HG03097 (cell line): ENCODE results near the gene EIF3M.

ENCODE experiments used
- ATAC-seq: cut with Tn5 transposase; IDR thresholded peaks from one replicate; pipeline ENCODE4 v1.9.1; 2021; ENCODE audit not compliant: unreplicated experiment, low FRiP score

EIF3M gene

DNA sequence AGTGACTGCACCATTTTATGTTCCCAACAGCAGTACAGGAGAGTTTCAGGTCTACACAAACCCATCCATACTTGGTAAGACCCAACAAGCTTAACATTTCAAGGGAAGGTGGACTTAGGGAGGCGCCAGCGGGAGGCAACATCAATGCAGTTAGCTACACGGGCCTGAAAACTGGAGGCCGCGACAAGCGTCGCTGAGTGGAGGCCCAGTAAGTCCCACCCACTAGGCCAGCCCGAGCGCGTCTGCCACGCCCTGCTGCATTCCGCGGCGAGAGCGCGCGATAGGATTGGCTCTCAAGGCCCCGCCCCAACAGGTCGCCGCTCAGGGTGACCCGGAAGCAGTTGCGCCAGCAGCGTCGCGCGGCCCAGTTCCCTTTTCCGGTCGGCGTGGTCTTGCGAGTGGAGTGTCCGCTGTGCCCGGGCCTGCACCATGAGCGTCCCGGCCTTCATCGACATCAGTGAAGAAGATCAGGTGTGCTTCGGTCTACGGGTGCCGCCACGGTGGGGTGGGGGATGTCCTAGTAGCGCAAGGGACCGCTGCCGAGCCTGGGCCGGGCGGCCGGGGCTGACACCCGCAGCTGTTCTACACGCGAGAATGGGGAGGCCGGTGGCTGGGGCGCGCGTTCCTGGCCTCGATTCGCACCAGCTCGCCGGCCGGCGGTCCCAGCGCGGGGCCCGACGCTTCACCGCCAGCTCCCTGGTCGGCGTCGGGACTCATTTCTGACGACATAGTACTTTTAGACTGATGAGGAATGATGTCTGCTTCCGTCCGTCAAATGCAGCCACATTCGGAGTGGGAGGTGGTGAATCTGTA lies at the start of gene EIF3M:
Gene EIF3M, plus strand, starts transcription at position 373 of the 813 bp plus-strand sequence. Its CDS starts 57 bp downstream, at position 430.
- ATAC-seq = peak; percentile 99

DNA sequence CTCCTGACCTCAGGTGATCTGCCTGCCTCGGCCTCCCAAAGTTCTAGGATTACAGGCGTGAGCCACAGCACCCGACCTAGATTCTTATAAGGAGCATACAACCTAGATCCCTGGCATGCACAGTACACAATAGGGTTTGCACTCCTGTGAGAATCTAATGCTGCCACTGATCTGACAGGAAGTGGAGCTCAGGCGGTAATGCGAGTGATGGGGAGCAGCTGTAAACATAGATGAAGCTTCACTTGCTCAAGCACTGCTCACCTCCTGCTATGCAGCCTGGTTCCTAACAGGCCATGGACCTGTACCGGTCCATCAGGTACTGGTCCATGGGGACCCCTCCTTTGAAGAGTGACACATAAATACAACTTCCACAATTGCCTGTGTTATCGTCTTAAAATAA lies 44.8 kb upstream of the EIF3M start:
- ATAC-seq = no peak

DNA sequence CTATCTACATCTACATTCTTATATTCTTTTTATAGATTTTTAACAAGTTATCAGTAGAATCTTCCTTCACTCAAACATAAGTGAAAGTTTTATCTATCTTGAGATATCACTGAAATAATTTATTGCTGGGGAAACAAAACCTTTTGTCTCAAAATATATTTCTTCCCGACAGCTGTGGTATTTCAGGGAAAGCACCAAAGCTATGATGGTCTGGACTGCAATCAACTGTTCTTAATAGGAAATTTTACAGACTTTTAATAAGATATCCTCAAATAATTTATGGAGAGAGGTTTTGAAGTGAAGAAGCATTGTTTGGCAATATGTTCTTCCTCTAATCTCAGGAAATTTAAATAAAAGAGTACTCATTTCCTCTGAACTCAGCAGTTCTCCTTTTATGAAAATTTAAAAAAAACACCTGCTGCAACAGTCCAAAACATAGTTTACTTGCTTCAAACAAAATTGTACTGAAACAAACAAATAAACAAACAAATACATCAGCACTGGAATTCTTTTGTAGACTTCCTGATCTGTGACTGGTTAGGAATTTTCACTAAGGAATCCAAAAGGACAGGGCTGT lies 33.9 kb upstream of the EIF3M start:
- ATAC-seq = no peak

DNA sequence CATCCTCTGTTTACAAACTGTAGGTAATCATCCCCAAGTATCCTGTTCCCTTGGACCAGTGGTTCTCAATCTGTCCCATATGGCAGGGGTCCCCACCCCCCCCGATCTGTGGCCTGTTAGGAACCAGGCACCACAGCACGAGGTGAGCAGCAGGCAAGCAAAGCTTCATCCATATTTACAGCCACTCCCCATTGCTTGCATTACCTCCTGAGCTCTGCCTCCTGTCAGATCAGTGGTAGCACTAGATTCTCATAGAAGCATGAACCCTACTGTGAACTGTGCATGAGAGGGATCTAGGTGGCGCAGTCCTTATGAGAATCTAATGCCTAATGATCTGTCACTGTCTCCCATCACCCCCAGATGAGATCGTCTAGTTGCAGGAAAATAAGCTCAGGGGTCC lies 33.4 kb upstream of the EIF3M start:
- ATAC-seq = no peak

DNA sequence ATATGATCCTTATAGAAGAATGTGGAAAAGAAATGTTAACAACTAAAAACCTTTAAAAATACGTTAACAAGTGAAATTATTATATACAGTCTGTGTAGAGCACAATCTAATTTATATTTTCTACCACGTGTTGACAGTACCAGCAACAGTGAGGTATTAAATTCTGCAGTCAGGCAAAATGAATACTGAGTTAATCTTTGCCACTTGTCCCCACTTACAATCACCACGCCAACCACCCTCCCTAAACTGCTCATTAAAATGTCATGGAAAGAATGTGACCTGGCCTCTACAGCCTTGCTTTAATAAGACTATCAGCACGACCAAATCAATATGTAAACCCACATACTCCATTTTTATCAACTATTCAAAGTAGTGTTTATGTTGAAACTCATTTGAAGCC lies 28.5 kb upstream of the EIF3M start:
- no peak for ATAC-seq

DNA sequence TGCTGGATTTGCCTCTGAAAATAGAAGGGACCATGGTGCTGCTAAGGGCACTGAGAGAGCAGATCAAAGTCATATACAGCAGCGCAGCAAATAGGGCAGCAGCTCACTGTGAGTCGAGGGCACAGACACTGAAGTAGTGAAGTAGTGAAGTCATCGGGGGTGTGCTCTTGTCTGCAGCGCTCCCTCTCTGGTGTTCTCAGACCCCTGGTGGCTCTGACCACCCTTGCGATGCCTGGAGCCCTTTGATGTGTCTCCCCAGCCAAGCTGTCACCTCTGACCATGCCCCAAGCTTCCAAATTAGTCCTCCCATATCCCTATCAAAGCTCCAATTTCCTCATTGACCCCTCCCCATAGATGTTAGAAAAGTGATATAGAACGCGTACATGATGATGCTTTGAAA lies 27.7 kb upstream of the EIF3M start:
- ATAC-seq = no peak

DNA sequence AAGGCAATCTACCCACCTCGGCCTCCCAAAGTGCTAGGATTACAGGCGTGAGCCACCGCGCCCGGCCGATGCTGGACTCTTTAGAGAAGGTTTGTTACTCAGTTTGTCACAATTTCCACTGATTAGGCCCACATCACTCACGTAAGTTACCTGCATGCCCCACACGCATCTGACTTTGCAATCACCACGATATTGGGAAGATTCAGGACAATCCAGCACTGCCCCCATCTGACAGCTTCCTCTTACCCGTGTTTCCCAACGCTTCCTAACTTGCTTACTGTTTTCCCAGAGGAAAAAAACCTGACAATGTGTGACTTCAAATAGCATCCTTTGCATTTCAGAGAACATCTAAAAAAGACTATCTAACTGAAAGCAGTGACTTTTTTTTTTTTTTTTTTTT lies 21.8 kb upstream of the EIF3M start:
- ATAC-seq = no peak

DNA sequence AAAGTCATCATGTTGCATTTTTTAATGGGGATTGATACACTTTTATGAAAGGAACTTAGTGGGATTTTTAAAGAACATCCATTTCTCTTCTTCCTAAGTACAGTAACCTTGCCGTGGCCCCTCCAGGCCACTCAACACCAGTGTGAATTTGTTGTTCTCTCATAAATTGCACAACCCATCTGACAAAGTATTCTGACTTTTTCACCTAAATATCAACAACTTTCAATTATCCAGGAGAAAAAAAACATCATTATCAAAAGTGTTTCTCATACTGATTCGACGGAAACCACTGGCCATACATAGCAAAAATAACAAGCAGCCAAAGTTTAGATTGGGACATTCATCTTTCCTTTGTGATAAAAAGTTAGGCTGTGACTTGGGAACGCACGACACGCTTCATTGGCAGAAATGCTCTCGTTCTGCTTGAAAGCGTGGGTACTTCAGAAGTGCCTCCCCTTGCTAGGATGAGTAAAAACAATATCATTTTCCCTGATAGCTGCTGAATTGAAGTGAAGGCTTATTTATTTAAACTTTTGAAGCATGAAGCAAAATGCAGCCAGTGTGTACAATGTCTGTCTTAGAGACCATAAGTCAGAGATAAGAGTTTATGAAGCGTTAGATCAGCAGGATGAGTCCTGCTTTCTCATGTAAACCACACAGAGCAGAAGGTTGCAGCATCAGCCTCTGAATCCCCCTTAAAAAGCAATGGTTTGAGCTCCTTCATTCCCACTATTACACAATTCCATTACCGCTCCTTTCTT lies 20.6 kb upstream of the EIF3M start:
- ATAC-seq = no peak

DNA sequence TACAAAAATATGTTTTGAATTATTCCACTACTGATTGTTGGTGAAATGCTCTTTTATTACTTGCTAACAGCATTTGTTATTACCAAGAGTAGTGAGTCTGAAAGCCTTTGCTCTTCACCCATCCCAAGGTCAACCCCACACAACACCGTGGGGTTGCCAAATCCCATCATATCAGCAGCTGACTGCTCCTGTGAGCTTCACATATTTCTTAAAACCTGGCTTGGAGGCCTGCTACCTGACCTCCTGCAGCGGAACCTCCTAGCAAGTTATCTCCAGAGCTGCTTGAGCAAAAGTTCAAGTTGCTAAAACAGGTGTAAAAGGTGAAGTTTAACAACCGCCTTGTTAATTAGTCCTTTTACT lies 20.1 kb upstream of the EIF3M start:
- ATAC-seq = no peak

DNA sequence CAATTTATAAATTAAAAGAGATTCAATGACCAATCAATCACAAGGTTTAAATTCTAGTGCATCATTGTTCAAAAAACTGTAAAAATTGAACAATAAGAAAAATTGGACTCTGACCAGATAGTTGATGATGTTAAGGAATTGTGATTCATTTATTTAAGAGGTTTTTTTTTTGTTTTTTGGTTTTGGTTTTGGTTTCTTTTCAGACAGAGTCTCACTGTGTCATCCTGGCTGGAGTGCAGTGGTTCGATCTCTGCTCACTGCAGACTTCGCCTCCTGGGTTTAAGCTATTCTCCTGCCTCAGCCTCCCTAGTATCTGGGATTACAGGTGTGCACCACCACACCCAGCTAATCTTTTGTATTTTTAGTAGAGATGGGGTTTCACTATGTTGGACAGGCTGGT lies 17.1 kb upstream of the EIF3M start:
- no peak for ATAC-seq

DNA sequence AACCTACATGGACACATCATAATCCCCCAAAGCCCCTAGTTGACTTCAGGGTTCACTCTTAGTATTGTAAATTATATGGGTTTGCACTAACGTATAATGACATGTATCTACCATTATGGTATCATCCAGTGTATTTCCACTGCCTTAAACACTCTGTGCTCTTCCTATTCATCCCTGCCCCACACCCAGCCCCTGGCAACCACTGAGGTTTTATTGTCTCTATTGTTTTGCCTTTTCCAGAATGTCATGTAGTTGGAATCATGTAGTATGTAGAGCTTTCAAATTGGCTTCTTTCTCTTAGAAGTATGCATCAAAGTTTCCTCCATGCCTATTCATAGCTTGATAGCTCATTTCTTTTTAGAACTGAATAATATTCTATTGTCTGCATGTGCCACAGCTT lies 16.5 kb upstream of the EIF3M start:
- ATAC-seq = no peak

DNA sequence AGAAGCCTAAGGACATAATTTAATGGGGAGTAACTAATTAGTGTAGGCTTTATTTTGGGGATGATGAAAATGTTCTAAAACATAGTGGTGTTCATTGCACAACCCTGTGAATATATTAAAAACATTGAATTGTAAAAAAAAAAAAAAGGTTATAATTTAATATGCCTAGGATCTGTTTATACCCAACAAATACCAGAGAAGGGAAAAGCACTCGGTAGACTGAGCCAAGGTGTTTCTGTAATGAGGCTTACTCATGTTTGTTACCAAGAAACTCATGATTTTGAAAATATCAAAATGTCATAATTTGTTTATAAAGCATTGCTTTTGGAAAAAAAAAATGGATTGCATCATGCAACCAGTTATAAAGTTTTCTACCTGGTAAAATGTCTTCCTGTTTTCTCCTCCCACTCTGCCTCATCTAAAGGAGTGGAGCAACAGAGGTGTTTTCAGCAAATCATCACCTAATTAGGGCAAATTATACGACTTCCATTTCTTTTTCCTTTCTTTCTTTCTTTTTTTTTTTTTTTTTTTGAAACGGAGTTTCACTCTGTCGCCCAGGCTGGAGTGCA lies 14.2 kb upstream of the EIF3M start:
- no peak for ATAC-seq

DNA sequence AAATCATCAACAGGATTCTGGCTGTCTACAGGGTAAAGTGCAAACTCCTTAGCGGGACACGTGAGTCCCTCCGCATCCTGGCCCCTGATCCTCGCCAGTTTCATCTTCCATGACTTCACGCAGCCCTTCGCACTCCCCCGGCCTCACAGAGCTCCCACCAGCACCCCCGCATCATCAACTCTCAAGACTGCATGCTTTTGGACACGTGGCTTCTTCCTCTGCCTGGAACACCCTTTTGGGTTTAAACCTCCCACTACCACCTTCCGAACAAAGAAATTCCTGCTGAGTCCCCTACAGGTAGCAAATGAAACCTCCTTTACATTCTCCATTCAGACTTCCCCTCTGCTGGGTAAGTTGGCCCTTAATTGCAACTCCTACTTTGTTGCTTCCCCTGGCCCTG lies 12.6 kb upstream of the EIF3M start:
- no peak for ATAC-seq

DNA sequence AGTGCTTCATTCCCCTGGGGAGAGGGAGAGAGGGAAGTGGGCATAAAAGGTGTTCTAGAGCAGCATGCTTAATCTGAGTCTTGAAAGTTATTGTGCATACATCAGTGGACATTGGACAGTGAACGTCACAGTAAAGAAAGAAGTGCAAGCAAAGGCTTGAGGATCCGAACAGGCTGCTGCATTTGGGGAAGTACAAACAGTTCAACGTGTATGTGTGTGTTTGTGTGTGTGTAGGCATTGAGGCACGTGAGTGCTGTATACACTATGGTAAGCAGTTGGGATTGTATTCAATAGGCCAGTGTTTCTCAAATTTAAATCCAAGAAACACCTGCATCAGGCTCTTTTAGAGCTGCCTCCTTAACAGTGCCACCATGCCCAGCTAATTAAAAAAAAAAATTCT lies 10.4 kb upstream of the EIF3M start:
- no peak for ATAC-seq

DNA sequence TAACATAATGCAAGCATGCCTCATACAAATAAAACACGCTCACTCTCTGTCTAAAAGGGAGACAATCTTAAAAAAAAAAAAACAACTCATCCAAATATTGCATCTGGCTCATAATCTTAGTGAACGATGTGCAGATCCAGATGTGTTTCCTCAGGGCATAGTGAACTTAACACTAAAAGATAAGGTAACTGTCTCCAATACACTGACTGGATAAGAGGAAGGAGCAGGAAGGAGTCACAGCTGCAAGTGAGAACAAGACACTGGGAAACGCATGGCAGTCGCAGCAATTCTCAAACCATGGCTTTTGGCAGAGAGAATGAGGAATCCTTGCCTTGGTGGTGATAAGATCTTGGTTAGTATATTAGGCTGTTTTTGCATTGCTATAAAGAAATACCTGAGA lies 9.2 kb upstream of the EIF3M start:
- ATAC-seq = no peak

DNA sequence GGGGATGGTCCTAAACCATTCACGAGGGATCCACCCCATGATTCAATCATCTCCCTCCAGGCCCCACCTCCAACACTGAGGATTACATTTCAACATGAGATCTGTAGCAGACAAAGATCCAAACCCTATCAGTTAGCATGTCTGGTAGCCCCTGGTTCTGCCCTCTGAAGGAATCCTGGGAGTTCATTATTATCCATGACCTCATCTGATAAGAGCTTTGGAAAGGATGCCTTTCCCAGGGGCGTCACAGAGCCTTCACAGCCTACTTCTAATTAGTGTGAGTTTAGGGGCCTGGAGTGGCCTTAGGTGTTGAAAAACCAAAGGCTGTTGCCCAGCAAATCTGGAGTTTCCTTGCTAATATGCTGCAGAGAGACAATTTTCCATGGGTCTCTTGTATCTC lies 8.6 kb upstream of the EIF3M start:
- ATAC-seq = no peak

DNA sequence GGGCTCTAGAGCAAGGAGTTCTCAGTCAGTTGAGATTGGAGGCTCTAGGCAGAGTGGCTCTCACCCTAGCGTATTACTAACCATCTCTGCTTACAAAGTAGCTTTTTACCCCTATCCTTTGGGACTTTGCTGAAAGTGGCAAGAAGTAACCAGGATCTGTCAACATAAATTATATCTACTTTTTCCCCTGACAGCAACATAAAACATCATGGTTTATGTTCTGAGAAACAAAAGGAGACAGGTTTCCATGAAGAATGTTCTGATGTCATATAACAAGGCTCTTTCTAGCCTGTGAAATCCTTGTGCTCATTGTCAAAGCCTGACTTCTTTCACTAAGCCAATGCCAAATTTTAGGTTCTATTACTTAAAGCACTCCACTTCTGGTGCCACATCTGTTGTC lies 7.2 kb upstream of the EIF3M start:
- ATAC-seq = no peak

DNA sequence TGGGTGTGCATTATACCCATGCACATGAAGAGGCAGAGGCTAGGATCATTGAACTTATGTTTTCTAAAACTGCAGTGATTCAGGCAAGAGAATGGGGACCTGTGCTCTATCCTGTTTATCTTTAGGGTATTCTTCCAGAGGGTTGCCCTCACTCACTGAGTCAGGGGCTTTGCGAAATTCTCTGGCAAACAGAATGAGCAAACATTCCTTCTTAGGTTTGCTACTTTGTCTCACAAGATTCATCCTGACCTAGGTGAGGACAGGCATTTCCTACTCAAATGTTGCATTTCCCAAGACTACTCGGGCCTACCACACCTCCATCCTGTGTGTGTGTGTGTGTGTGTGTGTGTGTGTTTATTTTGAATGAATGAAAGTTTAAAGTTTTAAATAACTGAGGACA lies 2.7 kb upstream of the EIF3M start:
- ATAC-seq = no peak

DNA sequence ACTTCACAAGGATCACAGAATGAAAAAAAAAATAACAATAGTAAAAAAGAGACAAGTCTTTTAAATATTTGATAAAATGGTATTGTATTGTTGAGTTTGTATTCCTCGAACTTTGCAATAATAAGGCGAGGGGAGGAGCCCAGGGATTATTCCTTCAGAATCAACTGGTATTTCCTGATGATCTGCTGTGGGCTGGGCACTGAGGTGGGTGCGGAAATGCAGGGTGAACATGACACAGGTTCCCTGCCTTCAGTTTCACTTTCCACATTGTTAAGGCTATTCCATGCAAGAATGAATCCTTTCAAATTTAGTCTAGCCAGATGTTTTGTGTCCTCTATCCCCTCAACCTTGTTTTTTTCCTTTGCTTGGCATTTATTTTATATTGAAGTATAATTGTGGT lies 2.1 kb upstream of the EIF3M start:
- ATAC-seq = no peak

DNA sequence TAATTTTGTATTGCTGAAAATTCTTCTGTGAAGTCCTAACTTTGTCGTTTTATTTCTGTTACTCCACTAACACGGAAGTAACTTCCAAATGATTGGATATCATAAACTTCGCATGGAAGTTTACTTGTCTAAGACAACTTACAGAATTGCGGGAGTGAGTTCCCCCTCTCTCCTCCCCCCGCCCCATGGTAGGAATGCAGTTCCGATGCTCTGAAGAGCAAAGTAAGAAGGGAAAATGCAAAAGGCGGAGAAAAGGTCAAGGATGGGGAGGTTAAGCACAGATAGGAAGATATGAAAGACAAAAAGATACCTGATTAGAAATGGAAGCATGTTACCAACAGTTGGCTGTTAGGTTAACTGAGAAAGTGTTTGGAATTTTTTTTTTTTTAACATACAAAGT lies 1.3 kb downstream of the EIF3M start:
- ATAC-seq = no peak

DNA sequence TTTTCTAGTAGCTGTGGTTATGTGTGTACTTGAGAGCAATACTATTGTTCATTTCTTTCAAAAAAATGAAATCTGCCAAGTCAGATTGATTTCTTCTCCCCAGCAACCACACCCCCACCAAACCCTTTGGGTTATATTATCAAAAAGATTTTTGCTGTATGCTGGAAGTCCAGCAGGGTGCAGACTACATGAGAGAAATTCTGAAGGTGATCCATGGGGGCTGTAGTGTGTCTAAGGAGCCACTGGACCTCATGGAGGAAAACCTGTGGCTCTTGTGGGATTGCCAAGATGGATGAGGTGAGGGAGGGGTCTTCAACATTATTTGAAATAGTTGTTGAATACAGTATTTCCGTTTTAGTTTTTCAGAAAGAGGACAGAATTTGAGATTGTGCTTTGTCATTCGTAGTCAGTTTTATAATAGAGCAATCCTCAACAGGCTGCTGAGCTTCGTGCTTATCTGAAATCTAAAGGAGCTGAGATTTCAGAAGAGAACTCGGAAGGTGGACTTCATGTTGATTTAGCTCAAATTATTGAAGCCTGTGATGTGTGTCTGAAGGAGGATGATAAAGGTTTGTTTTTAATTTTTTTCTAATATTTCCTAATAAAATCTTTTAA lies 3.1 kb downstream of the EIF3M start:
- no peak for ATAC-seq
